ENCODE data around the gene KCNJ11. TPM values are rescaled to one million over a fixed set of nuclear protein-coding genes. Genes with fewer than 3 reads are reported as not detected.

Gene KCNJ11
- total RNA-seq, 1 donor from 2014 or later, result 2.0 TPM

DNA sequence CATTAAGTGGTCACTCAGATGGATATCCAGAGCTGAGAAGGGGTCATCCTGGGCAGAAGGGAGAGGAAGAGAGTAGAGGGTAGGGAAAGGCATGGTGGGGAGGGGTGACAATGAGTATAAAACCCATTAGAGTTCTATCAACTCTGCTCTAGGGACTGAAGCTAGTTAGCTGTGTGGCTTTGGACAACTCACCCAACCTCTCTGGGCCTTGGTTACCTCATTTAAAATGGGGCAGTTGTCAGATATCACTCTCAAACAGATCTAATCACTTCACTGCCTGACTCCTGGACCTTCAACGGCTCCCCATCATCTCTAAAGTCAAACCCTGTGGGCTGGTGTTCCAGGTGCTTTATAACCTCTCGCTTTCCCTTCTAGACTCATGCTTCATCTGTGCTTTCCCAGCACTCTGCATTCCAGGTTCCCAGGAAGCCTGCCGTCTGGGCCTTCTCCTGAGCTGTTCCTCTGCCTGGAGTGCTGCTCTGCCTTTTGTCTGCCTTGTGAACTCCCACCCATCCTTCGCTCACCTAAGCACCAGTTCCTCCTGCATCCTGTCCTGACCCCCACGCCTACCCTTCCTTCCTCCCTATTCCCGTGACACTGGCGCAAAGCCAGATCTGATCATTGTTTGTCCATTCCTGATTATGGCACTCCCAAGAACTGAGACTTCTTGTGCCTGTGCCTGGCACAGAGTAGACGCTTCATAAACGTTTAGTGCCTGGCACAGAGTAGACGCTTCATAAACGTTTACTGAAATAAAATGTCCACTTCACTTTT is 22.3 kb upstream of the KCNJ11 start:
- intact Hi-C loops (cut with micrococcal nuclease), result no loop called here

DNA sequence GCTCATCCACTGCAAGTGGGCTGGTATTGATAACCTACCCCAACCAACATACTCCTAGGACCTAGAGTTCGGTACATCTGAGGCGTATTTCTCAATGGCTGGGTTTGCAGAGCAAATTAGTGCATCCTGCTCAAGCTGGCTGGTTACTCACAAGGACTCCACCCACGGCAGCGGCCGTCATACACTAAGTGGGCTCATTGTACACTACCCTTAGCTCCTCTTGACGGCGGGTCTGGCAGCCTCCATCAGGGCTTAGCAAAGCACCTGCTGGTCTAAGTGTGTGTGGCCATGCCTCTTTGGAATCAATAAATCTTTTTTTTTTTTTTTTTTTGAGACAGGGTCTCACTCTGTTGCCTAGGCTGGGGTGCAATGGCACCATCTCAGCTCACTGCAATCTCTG is 20.2 kb upstream of the KCNJ11 start:
- intact Hi-C loops (cut with micrococcal nuclease), result no loop called here

GRCh38 chr11:17408026-17408425 is 19.6 kb upstream of the KCNJ11 start:
- intact Hi-C loops (cut with micrococcal nuclease), result no loop called here

DNA sequence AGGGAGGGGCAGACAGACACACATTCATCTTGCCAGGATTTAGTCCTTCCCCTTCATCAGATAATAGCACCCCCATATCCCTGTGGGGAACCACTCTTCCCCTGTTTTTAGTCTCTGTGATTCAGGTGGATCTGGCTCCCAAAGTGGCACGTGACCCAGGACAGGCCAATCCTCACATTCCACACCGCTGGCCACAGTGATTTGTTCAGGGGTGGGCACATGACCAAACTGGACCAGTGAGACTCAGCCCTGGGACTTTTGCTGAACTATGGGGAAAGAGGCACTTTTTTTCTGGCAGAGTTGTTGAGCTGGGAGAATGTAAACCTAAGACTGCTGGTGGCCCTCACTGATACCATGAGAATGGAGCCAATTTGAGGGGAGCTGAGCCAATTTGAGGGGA is 19.1 kb upstream of the KCNJ11 start:
- intact Hi-C loops (cut with micrococcal nuclease), result no loop called here

DNA sequence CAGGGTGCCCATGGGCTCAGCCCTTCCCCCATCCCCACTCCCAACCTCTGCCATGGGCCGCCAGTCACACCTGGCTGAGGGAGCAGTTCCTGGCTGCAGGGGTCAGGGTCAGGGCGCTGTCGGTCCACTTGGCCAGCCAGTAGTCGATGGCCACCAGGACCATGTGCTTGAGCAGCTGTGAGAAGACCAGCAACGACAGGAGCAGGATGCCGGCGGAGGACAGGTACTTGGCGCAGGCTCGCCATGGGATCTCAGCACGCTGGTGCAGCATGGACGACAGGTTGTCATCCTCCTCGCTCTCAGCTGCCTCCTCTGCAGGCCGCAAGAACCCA is 18.3 kb upstream of the KCNJ11 start:
- intact Hi-C loops (cut with micrococcal nuclease), result no loop called here

- intact Hi-C loops (cut with micrococcal nuclease), result no loop called here
Measured at GRCh38 chr11:17406082-17406817, 17.8 kb upstream of the KCNJ11 start.

- intact Hi-C loops (cut with micrococcal nuclease), result no loop called here
Measured at GRCh38 chr11:17405232-17406005, 17.0 kb upstream of the KCNJ11 start.

DNA sequence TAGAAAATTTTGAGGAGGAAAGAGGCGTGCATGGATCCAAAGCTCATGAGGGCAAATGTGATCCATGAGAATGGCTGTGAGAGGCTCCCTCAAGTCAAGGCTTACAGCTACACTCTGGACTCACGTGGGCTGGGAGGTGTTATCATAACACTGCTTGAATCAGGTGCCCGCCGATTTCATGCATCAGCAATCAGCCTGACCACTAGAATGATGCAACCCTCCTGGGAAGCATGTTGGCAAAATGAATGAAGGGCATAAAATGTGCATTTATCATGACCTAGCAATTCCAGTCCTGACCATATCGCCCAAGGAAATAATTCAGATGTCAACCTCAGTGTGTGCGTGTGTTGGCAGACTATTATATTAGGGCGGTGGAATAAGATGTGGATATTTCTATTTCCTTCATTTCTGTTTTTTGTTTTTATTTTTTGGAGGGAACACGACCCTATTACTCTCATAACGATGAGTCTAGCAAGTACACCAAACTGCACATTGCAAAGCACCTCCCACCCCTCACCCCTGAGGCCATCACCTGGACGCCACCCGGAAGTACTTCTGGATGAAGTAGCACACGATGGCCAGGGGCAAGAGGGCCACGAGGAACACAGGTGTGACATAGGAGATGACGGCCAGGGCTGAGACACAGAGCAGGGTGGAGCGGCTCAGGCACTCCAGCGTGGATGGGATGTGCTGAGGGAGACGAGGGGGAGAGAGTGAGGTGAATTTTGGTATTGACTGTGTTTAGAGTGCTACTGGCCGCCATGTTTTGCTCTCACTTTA is 15.7 kb upstream of the KCNJ11 start:
- intact Hi-C loops (cut with micrococcal nuclease), result no loop called here

DNA sequence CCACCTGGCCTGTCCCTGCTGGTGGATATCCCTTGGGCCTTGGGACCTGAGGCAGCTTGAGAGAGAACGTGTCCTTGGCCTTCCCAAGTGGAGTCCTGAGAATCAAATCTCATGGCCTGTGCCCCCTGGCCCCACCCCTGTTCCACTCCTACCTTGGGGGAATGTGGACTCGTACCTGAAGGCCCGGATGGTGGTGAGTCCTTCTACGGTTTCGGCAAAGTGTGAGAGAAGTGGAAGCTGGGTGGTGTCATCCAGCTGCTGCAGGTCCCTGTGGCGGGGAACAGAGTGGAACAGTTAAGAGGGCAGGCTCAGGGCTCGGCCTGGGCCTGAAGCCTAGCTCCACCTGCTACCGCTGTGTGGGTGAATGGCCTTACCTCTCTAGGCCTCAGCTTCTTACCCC is 14.0 kb upstream of the KCNJ11 start:
- intact Hi-C loops (cut with micrococcal nuclease), result no loop called here

GRCh38 chr11:17401841-17402240 is 13.4 kb upstream of the KCNJ11 start:
- intact Hi-C loops (cut with micrococcal nuclease), result no loop called here

DNA sequence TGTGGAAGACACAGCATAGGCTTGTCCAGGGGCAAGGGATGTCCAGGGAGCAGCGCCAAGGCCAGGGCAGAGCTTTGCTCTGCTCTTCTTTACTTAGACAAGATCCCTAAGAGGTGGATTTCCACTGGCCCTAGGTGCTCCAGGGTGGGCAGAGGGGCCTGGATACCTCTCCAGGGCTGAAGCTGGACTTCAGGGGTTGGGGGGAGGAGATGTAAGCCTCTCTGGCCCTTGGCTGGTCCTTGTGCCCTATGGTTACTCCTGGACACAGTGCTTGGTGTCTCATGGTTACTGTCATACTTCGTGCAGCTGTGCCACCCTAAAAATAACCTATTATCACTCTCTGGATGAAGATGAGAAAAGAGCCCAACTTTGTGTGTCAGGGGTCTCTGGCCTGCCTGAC is 12.9 kb upstream of the KCNJ11 start:
- intact Hi-C loops (cut with micrococcal nuclease), result no loop called here

GRCh38 chr11:17400048-17400775 is 11.8 kb upstream of the KCNJ11 start:
- intact Hi-C loops (cut with micrococcal nuclease), result no loop called here

- intact Hi-C loops (cut with micrococcal nuclease), result no loop called here
Measured at GRCh38 chr11:17399236-17399635, 10.8 kb upstream of the KCNJ11 start.

DNA sequence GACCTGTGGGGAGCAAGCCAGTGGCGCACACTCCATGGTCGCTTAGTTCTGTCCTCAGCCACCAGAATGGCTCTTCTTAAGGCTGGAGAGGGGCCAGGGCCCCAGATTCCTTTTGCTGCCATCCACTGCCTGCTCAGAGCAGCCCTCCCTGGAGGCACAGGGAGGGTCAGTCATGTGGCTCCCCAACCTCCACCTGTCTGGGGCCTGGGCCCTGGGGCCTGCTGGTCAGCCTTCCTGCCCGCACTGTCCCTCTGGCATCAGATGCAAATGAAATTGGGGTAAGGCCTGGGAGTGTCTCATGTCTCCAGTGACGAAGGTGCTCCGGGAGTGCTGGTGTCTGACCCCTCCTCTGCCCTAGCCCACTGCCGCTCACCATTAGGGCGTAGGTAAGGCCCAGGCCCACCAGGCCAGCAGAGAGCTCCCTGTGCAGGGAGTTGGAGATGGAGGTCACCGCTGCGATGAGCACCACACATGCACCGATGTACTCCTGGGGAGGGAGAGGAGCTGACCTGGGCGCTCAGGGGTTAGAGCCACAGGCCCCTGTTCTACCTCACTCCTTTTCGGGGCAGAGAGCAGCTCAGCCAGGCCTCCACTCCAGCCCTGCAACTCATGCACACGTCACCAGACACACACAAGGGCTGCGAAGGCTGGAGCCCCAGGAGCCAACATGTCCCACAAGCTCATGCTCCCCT is 9.0 kb upstream of the KCNJ11 start:
- intact Hi-C loops (cut with micrococcal nuclease), result no loop called here

- intact Hi-C loops (cut with micrococcal nuclease), result no loop called here
Measured at GRCh38 chr11:17396598-17397310, 8.3 kb upstream of the KCNJ11 start.

GRCh38 chr11:17395978-17396377 is 7.5 kb upstream of the KCNJ11 start:
- intact Hi-C loops (cut with micrococcal nuclease), result no loop called here

- intact Hi-C loops (cut with micrococcal nuclease), result no loop called here
Measured at GRCh38 chr11:17395554-17395961, 7.1 kb upstream of the KCNJ11 start.

DNA sequence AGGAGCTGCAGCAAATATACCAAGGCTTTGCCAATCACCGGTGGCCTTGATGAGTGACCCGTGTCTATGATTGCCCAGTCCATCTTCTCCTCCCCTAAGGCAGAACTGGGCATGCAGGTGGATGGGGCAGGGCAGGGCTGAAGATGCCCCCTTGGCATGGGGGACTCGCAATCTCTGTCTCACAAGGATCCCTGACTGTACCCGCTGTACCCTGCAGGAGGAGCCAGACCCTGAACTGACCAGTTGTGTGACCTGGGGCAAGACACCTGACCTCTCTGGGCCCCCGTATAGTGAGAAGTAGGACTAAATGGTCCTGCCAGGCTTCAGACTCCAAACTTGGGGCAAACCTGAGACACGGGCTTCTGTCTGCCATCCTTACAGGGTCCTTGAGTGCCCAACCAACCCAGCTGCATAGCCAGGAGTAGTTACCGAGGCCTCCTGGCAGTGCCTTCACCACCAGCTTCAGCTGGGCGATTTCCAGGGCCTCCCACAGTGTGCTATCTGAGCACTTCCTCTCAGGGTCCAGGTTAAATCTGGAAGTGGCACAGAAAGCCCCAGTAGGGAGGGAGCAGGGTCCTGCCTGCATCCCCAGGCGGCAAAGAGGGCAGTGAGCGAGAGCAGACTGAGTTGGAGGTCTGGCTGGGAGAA is 6.4 kb upstream of the KCNJ11 start:
- intact Hi-C loops (cut with micrococcal nuclease), result no loop called here

DNA sequence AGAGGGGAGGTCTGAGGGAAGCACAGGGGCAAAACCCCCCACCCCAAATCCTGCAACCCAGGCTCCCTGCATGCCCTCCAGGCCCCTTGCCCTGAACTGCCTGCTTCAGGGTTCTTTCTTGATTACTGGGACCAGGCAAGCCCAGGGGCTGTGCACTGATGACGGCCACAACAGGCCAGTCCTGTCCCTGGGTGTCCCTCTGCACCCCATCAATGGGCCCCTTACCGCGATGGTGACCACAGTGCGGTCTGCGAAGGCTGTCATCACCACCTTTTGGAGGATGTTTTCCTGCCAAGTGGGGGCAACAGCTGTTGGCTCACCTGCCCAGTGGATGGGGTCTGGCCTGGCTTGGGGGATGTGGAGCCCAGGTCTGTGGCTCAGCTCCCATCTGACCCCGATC is 5.0 kb upstream of the KCNJ11 start:
- intact Hi-C loops (cut with micrococcal nuclease), result no loop called here
